Measurements from ENCODE around the gene ISG20. TPM values are rescaled to one million over a fixed set of nuclear protein-coding genes. Genes with fewer than 3 reads are reported as not detected.
A peak's percentile ranks its signal among the peaks of the same experiment; 100 is the strongest.

The ISG20 gene
- polyA plus RNA-seq, 2 of the 4 experiments (the other 2 are of a cell fraction) = 7.2 to 47.4 TPM

DNA sequence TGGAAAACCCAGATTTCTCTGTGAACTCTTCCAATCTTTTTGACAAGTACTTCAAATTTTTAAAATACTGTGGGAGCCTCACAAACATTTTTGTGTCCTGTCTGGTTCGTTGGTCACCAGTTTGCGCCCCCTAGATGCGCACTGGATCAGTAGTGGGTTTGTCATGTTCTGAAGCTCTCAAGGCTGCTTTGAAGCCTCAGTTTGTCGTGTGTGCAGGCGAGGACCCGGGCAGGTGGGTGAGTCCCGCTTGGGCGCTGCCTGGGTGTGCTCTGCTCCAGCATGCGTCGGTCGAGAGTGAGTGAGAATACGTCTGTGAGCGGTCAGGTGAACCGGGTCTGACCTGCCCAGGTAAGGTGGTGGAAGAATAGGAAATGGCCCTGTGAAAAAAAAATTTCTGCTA is 34.9 kb upstream of the ISG20 start:
- peak in 1 of 2 experiments; percentile 44; a peak in 3 of 6 replicates for ATAC-seq
- ChIA-PET POLR2A (no interaction called here), CTCF (interaction anchor here (0.9 to 2.2 kb wide), 2 partner anchors 11 to 21 kb away, joined by 3 to 13 read pairs; no protein-coding TSS in a partner anchor)
- TF ChIP-seq, protein P1, sequence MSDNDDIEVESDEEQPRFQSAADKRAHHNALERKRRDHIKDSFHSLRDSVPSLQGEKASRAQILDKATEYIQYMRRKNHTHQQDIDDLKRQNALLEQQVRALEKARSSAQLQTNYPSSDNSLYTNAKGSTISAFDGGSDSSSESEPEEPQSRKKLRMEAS (IDR thresholded peaks at IDR 0.05) = no peak
- TF ChIP-seq NFE2L2 (conservative IDR thresholded peaks at IDR 0.05; ENCODE audit: low read length) (no peak), EP300 (IDR thresholded peaks at IDR 0.05) (no peak), EHMT2 (IDR thresholded peaks at IDR 0.05; ENCODE audit: low read depth) (no peak), ESRRA (IDR thresholded peaks at IDR 0.05; ENCODE audit: borderline replicate concordance, low read length) (no peak), RCOR1 (IDR thresholded peaks at IDR 0.05; ENCODE audit: low read depth, low read length) (no peak), NPAS2 (CRISPR knock-in tag; IDR thresholded peaks at IDR 0.05; ENCODE audit: borderline replicate concordance) (no peak)
- TF ChIP-seq, protein P2, sequence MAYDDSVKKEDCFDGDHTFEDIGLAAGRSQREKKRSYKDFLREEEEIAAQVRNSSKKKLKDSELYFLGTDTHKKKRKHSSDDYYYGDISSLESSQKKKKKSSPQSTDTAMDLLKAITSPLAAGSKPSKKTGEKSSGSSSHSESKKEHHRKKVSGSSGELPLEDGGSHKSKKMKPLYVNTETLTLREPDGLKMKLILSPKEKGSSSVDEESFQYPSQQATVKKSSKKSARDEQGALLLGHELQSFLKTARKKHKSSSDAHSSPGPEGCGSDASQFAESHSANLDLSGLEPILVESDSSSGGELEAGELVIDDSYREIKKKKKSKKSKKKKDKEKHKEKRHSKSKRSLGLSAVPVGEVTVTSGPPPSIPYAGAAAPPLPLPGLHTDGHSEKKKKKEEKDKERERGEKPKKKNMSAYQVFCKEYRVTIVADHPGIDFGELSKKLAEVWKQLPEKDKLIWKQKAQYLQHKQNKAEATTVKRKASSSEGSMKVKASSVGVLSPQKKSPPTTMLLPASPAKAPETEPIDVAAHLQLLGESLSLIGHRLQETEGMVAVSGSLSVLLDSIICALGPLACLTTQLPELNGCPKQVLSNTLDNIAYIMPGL (CRISPR knock-in tag; IDR thresholded peaks at IDR 0.05; ENCODE audit: borderline replicate concordance) = no peak
- TF ChIP-seq, protein P3, sequence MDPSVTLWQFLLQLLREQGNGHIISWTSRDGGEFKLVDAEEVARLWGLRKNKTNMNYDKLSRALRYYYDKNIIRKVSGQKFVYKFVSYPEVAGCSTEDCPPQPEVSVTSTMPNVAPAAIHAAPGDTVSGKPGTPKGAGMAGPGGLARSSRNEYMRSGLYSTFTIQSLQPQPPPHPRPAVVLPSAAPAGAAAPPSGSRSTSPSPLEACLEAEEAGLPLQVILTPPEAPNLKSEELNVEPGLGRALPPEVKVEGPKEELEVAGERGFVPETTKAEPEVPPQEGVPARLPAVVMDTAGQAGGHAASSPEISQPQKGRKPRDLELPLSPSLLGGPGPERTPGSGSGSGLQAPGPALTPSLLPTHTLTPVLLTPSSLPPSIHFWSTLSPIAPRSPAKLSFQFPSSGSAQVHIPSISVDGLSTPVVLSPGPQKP (IDR thresholded peaks at IDR 0.05; ENCODE audit: low read depth, low read length) = no peak
- peaks cover 19% of the 10 kb centered on the region for H3K4me1 ChIP-seq
- DNase-seq (ENCODE audit: low read depth in 1 of 2, low spot score in 1 of 2) = no peak
- H3K27ac ChIP-seq = no peak overlapping the region
- FAIRE-seq = no peak
- no peaks in the 10 kb centered on the region for H3K9me3 ChIP-seq
- H3K4me2 ChIP-seq = peak overlapping the region; percentile 68
- 23% methylated on average over 14 of the region's 14 CpGs for WGBS (ENCODE audit: missing lambda C conversion rate)
- peak overlapping the region; percentile 33; the same call in 2 of the 3 replicates for H3K4me3 ChIP-seq

DNA sequence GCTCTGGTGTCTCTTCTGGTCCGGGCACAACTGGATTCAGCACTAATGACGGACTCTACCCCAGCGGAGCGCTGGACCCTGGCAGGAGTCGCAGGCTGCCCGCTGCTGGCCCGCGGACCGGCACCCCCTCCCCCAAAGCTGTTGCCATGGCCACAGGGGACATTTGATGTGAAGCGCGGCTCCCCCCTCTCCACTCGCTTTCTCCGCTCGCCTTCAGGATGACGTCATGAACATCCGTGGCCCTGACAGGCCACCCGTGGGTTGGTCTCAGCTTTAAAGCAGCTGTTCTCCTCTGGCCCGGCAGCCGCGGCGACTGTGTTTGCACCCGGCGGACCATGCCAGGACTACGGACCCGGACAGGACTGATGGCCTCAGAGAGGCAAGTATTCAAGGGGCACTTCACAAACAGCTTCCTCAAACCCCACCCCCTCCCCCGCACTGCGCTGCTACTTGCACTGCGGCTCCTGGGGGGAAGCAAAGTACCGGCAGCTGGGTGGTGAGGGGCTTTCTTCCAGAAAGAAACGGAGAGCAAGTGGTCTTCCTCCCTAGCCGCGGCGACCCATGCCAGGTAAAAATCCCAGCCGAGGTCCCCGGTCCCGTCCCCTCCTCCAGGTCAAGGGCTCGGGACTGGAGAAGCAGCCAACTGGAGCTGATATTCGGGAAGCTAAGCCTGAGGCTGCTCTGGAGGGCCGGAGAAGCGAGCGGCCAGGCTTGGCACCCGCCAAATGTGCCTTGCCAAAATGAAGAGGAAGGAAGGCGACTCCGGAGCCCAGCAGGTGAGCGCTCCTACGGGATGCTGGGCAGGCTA is 34.2 kb upstream of the ISG20 start:
- DNase-seq (ENCODE audit: low read depth in 1 of 2, low spot score in 1 of 2) (no peak), ATAC-seq (peak; percentile 26 to 55; a peak in 3 of 6 replicates), FAIRE-seq (no peak)
- 4% methylated on average over 26 of the region's 46 CpGs for WGBS (ENCODE audit: missing lambda C conversion rate)
- Histone ChIP-seq H3K4me1 (peaks cover 19% of the 10 kb centered on the region), H3K27ac (no peak overlapping the region), H3K9me3 (no peaks in the 10 kb centered on the region), H3K4me2 (peak overlapping the region; percentile 68), H3K4me3 (peak overlapping the region; percentile 33)
- TF ChIP-seq RNF2 (IDR thresholded peaks at IDR 0.05; ENCODE audit: borderline replicate concordance, low read depth) = no peak
- TF ChIP-seq RCOR1 (IDR thresholded peaks at IDR 0.05; ENCODE audit: low read depth, low read length) = no peak
- no peak for TF ChIP-seq ZC3H11A (IDR thresholded peaks at IDR 0.05)
- no peak for TF ChIP-seq KDM1A (IDR thresholded peaks at IDR 0.05; ENCODE audit: low read depth)
- no peak for TF ChIP-seq NR3C1 (IDR thresholded peaks at IDR 0.05)
- no peak for TF ChIP-seq ZNF302 (CRISPR knock-in tag; IDR thresholded peaks at IDR 0.05)
- no peak for TF ChIP-seq BHLHE40 (IDR thresholded peaks at IDR 0.05; ENCODE audit: low read depth, low read length)
- TF ChIP-seq FOXS1 (CRISPR knock-in tag; IDR thresholded peaks at IDR 0.05) = no peak
- no peak for TF ChIP-seq ZFP36 (IDR thresholded peaks at IDR 0.05; ENCODE audit: borderline replicate concordance, partially characterized antibody)
- TF ChIP-seq, protein P4, sequence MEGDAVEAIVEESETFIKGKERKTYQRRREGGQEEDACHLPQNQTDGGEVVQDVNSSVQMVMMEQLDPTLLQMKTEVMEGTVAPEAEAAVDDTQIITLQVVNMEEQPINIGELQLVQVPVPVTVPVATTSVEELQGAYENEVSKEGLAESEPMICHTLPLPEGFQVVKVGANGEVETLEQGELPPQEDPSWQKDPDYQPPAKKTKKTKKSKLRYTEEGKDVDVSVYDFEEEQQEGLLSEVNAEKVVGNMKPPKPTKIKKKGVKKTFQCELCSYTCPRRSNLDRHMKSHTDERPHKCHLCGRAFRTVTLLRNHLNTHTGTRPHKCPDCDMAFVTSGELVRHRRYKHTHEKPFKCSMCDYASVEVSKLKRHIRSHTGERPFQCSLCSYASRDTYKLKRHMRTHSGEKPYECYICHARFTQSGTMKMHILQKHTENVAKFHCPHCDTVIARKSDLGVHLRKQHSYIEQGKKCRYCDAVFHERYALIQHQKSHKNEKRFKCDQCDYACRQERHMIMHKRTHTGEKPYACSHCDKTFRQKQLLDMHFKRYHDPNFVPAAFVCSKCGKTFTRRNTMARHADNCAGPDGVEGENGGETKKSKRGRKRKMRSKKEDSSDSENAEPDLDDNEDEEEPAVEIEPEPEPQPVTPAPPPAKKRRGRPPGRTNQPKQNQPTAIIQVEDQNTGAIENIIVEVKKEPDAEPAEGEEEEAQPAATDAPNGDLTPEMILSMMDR (IDR thresholded peaks at IDR 0.05) = no peak
- ChIA-PET POLR2A (no interaction called here), CTCF (interaction anchor here (0.9 to 2.2 kb wide), 3 partner anchors 11 to 28 kb away, joined by 3 to 13 read pairs (median 3); no protein-coding TSS in a partner anchor)

All from A549 (cell line).